ENCODE results near the gene RPS15. TPM values are rescaled to one million over a fixed set of nuclear protein-coding genes. Genes with fewer than 3 reads are reported as not detected.

The RPS15 gene
- total and polyA plus RNA-seq, 2 of the 13 experiments (the other 11 are each of a cell fraction or from before 2014, with no cell fraction given): 695 to 1,411 TPM

GRCh38 chr19:1395194-1396018 is 42.8 kb upstream of the RPS15 start (continued):
- TF ChIP-seq ZFX (CRISPR knock-in tag; IDR thresholded peaks at IDR 0.05; ENCODE audit: low read depth) (0 out of 2 replicates have a peak, but pooled peaks have one; percentile 2), ZNF687 (CRISPR knock-in tag; IDR thresholded peaks at IDR 0.05) (peak; percentile 25; the same call in 1 of the 2 replicates), U2AF1 (optimal IDR thresholded peaks at IDR 0.05; ENCODE audit: low read depth, low read length) (peak; percentile 60), IKZF1 (IDR thresholded peaks at IDR 0.05) (no peak), POLR2A (IDR thresholded peaks at IDR 0.05; ENCODE audit: insufficient read depth in 1 of 2, low read depth in 2 of 2, low read length in 2 of 2) (peak in 1 of 2 experiments; percentile 76; a peak in 2 of 4 replicates), ZFP37 (CRISPR knock-in tag; IDR thresholded peaks at IDR 0.05; ENCODE audit: borderline replicate concordance) (no peak), DNMT1 (CRISPR knock-in tag; IDR thresholded peaks at IDR 0.05) (0 out of 2 replicates have a peak, but pooled peaks have one; percentile 81), RBM22 (optimal IDR thresholded peaks at IDR 0.05; ENCODE audit: low read length) (peak; percentile 3), SUZ12 (IDR thresholded peaks at IDR 0.05; ENCODE audit: low read depth, low read length) (no peak), ZNF33B (CRISPR knock-in tag; IDR thresholded peaks at IDR 0.05) (0 out of 2 replicates have a peak, but pooled peaks have one; percentile 61), ZHX1 (CRISPR knock-in tag; IDR thresholded peaks at IDR 0.05; ENCODE audit: low read depth) (peak; percentile 46; the same call in 1 of the 2 replicates), KAT2B (IDR thresholded peaks at IDR 0.05; ENCODE audit: borderline replicate concordance, low read depth, low read length) (no peak), ZNF333 (CRISPR knock-in tag; IDR thresholded peaks at IDR 0.05; ENCODE audit: borderline replicate concordance) (peak; percentile 32; the same call in 1 of the 2 replicates), ZNF296 (CRISPR knock-in tag; conservative IDR thresholded peaks at IDR 0.05) (peak; percentile 71; the same call in 1 of the 2 replicates), RBM39 (IDR thresholded peaks at IDR 0.05; ENCODE audit: low read depth, low read length, poor library complexity, severe bottlenecking) (peak; percentile 21), ZNF770 (CRISPR knock-in tag; IDR thresholded peaks at IDR 0.05) (peak; percentile 18; the same call in 1 of the 2 replicates)
